Stimulated activated CD4-positive, alpha-beta T cell treated with anti-CD3 and anti-CD28 coated beads, TNF-alpha, amount 100 ng/mL, for 1 hour (primary cell): ENCODE results near the gene PLXNA4.
"Not testable (repeated sequence)": the region's sequence is repeated elsewhere in the genome, so short reads cannot be mapped to it uniquely, and the experiment has no call there.

Source experiments
- DNase-seq, 3 donors: peaks; one replicate each; pipeline ENCODE4 v3.0.0-alpha.2; 2020; ENCODE audit warnings: low read depth in 3 of 3, low spot score in 1 of 3

PLXNA4 gene

GRCh38 chr7:132187869-132188789 lies 388.1 kb downstream of the PLXNA4 start:
- DNase-seq: no peak

GRCh38 chr7:132187391-132187790 lies 388.9 kb downstream of the PLXNA4 start:
- DNase-seq: no peak

GRCh38 chr7:132185150-132185549 lies 391.1 kb downstream of the PLXNA4 start:
- no peak for DNase-seq

- DNase-seq: no peak
Measured at GRCh38 chr7:132183781-132184380, 392.4 kb downstream of the PLXNA4 start.

GRCh38 chr7:132182992-132183391 lies 393.3 kb downstream of the PLXNA4 start:
- no peak for DNase-seq

GRCh38 chr7:132181946-132182685 lies 394.2 kb downstream of the PLXNA4 start:
- DNase-seq: no peak

GRCh38 chr7:132181371-132181770 lies 394.9 kb downstream of the PLXNA4 start:
- DNase-seq: no peak

- DNase-seq: no peak
Measured at GRCh38 chr7:132180481-132180880, 395.8 kb downstream of the PLXNA4 start.

GRCh38 chr7:132179681-132180080 lies 396.6 kb downstream of the PLXNA4 start:
- DNase-seq: no peak

GRCh38 chr7:132179080-132179430 lies 397.2 kb downstream of the PLXNA4 start:
- DNase-seq: no peak

- DNase-seq: not testable (repeated sequence)
Measured at GRCh38 chr7:132178402-132179079, 397.7 kb downstream of the PLXNA4 start.

GRCh38 chr7:132177708-132178401 lies 398.4 kb downstream of the PLXNA4 start:
- no peak for DNase-seq

- DNase-seq: no peak
Measured at GRCh38 chr7:132176719-132177118, 399.6 kb downstream of the PLXNA4 start.

GRCh38 chr7:132171130-132171576 lies 405.1 kb downstream of the PLXNA4 start:
- DNase-seq: no peak

GRCh38 chr7:132169730-132170129 lies 406.5 kb downstream of the PLXNA4 start:
- DNase-seq: no peak

GRCh38 chr7:132168239-132168638 lies 408.0 kb downstream of the PLXNA4 start:
- no peak for DNase-seq

GRCh38 chr7:132165695-132166094 lies 410.6 kb downstream of the PLXNA4 start:
- not testable (repeated sequence) for DNase-seq

GRCh38 chr7:132164558-132165125 lies 411.6 kb downstream of the PLXNA4 start:
- no peak for DNase-seq

GRCh38 chr7:132162556-132163144 lies 413.6 kb downstream of the PLXNA4 start:
- DNase-seq: no peak

GRCh38 chr7:132161976-132162375 lies 414.3 kb downstream of the PLXNA4 start:
- DNase-seq: no peak
